GM18508 (cell line): ENCODE results near the gene FASN.

Experiments
- ATAC-seq: cut with Tn5 transposase; IDR thresholded peaks from one replicate; pipeline ENCODE4 v1.9.1; 2021; ENCODE audit warnings: moderate number of reproducible peaks; ENCODE audit not compliant: insufficient read depth, unreplicated experiment

FASN gene

GRCh38 chr17:82031303-82031884, 66.6 kb downstream of the FASN start, which contains the start of gene RAC3:
Gene RAC3, plus strand, starts transcription at chr17:82031678. Its CDS starts 84 bp downstream, at chr17:82031762.
- ATAC-seq: no peak

GRCh38 chr17:82030470-82031302, 67.3 kb downstream of the FASN start:
- no peak for ATAC-seq

DNA sequence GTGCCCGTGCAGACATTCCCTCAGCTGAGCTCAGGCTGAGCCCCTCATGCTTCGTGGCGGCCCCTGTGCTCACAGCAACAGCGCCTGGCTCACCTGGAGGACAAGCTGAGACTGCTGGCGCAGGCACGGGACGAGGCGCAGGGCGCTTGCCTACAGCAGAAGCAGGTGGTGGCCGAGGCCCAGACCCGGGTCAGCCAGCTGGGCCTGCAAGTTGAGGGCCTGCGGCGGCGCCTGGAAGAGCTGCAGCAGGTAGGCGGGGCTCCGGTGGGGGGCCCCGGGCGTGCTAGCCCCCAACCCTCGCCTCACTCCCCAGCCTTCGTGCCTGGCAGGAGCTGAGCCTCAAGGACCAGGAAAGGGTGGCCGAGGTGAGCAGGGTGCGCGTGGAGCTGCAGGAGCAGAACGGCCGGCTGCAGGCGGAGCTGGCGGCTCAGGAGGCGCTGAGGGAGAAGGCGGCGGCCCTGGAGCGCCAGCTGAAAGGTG, 68.0 kb downstream of the FASN start:
- ATAC-seq: no peak

- no peak for ATAC-seq
These were observed 68.6 kb downstream of the FASN start for GRCh38 chr17:82029391-82029790.

GRCh38 chr17:82028966-82029365, 69.1 kb downstream of the FASN start:
- no peak for ATAC-seq
